ENCODE results near the gene SLC2A4RG.
"Not testable (repeated sequence)": the region's sequence is repeated elsewhere in the genome, so short reads cannot be mapped to it uniquely, and the experiment has no call there.

The SLC2A4RG gene

GRCh38 chr20:63772781-63773518, 33.4 kb downstream of the SLC2A4RG start:
- DNase-seq (ENCODE audit: extremely low spot score, insufficient read length, low read depth) (no peak), FAIRE-seq (no peak)

- FAIRE-seq: no peak
- no peak for DNase-seq (ENCODE audit: extremely low spot score, insufficient read length, low read depth)
Observed at GRCh38 chr20:63773571-63774241, 34.1 kb downstream of the SLC2A4RG start.

GRCh38 chr20:63774306-63774705, 34.7 kb downstream of the SLC2A4RG start:
- FAIRE-seq (no peak), DNase-seq (ENCODE audit: extremely low spot score, insufficient read length, low read depth) (no peak)

DNA sequence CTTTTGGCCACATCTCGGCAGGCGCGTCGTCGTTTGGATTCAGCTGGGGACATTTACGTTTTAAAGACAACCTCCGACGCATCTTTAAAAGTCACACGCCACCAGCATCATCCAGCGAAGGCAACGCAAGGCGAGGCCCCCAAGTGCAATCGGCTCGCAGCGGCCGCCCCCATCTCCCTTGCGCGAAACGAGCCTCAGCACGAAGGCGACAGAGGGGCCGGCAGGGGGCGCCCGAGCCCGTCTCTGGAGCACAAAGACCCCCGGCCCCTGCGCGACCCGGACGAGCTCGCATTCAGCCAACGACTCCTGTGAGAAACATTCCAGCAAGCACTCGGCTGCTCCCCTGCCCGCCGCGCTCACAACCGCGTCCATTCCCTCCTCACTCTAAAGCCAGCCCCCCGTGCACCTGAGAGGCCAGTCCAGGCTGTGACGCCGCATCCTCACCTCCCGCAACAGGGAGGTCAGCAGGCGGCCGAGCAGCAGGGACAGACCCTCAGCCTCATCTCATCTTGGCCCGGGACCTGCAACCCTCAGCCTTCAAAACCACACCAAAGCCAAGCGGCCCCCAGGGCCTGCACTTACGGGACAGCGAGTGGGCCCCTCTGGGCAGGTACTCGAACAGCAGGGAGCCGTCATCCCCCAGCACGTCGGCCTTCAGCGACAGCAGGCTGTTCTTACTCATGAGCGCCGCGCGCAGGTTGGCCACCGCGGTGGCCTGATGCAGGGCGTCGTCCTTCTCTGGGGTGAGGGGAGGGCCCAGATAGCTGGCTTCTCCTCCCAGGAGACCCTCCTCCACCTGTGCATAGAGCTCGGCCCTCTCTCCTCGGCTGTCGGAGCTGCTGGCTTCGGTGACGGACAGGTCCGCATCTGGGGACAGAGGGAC, 35.8 kb downstream of the SLC2A4RG start:
- FAIRE-seq (no peak), DNase-seq (ENCODE audit: extremely low spot score, insufficient read length, low read depth) (no peak)

- FAIRE-seq; DNase-seq (ENCODE audit: extremely low spot score, insufficient read length, low read depth): not testable (repeated sequence)
Observed at GRCh38 chr20:63776875-63777274, 37.3 kb downstream of the SLC2A4RG start.

DNA sequence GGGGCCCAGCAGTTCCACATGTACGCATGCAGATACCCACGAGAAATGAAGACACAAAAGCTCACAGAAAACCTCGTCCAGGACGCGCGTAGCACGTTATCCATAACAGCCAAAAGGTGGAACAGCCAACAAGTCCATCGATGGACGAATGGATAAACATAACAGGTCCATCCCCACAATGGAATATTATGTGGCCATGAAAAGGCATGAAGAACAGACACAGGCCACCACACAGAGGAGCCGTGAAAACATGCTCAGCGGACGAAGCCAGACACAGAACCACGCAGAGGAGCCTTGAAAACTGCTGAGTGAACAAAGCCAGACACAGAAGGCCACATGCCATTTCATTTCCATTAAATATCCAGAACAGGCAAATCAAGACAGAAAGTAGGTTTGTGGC, 38.0 kb downstream of the SLC2A4RG start:
- no peak for FAIRE-seq

GRCh38 chr20:63778034-63778752, 38.6 kb downstream of the SLC2A4RG start:
- DNase-seq (ENCODE audit: extremely low spot score, insufficient read length, low read depth): no peak
- FAIRE-seq: no peak

More for the DNA sequence above, 38.0 kb downstream of the SLC2A4RG start:
- no peak for DNase-seq (ENCODE audit: extremely low spot score, insufficient read length, low read depth)

- FAIRE-seq (no peak), DNase-seq (ENCODE audit: extremely low spot score, insufficient read length, low read depth) (no peak)
Observed at GRCh38 chr20:63778857-63779256, 39.3 kb downstream of the SLC2A4RG start.

DNA sequence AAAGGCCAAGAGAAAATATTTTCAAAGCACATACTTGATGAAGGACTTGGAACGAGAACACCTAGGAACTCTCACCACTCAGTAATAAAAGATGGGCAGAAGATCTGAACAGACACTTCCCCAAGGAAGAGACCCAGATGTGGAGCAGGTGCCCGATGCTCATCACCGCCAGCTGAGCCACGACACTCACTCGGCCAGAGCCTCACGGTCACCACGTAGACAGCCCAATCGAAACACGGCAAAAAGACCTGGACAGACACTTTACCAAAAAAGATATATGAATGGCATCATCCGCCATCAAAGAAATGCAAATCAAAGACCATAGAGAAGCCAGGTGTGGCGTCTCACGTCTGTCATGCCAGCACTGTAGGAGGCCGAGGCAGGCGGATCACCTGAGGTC, 41.6 kb downstream of the SLC2A4RG start:
- FAIRE-seq (no peak), DNase-seq (ENCODE audit: extremely low spot score, insufficient read length, low read depth) (no peak)

GRCh38 chr20:63782051-63782471, 42.5 kb downstream of the SLC2A4RG start:
- no peak for DNase-seq (ENCODE audit: extremely low spot score, insufficient read length, low read depth)
- no peak for FAIRE-seq

- FAIRE-seq: no peak
- no peak for DNase-seq (ENCODE audit: extremely low spot score, insufficient read length, low read depth)
Observed at GRCh38 chr20:63782521-63782971, 43.0 kb downstream of the SLC2A4RG start.

GRCh38 chr20:63783970-63784369, 44.4 kb downstream of the SLC2A4RG start:
- DNase-seq (ENCODE audit: extremely low spot score, insufficient read length, low read depth) (no peak), FAIRE-seq (no peak)

- DNase-seq (ENCODE audit: extremely low spot score, insufficient read length, low read depth): no peak
- no peak for FAIRE-seq
Observed at GRCh38 chr20:63785691-63786131, 46.1 kb downstream of the SLC2A4RG start.

DNA sequence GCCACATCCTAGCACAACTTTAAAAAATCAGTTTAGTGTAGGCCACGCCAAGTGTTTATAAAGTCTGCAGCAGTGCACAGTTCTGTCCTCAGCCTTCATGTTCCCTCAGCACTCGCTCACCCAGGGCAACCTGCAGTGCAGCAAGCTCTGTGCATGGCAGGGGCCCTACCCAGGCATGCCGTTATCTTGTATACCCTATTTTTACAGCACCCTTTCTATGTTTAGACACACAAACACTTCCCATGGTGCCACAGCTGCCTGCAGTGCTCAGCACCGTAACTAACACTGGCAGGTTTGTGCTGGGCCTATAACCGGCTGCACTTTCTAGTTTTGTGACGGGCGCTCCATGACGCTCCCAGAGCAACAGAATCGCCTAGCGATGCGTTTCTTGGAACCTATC, 47.7 kb downstream of the SLC2A4RG start:
- no peak for DNase-seq (ENCODE audit: extremely low spot score, insufficient read length, low read depth)
- no peak for FAIRE-seq

DNA sequence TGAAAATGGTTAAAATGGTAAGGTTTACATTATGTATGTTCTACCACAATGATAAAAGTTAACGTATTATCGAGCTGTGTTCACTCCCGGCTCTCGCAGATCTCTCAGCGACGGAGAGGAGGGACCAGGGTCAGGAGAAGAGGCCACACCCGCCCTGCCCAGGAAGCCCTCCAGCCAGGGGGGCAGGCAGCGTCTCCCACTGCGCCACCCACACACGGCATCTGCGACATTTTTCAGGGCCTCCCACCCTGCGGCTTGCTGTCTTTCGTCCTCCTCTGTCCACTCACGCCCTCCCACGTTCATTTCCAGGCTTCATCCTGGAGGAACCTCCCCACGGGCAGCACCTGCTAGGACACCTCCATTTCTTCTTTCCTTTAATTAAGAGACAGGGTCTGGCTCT, 48.2 kb downstream of the SLC2A4RG start:
- no peak for FAIRE-seq
- DNase-seq (ENCODE audit: extremely low spot score, insufficient read length, low read depth): no peak

- FAIRE-seq (no peak), DNase-seq (ENCODE audit: extremely low spot score, insufficient read length, low read depth) (no peak)
Observed at GRCh38 chr20:63789836-63790571, 50.4 kb downstream of the SLC2A4RG start.

DNA sequence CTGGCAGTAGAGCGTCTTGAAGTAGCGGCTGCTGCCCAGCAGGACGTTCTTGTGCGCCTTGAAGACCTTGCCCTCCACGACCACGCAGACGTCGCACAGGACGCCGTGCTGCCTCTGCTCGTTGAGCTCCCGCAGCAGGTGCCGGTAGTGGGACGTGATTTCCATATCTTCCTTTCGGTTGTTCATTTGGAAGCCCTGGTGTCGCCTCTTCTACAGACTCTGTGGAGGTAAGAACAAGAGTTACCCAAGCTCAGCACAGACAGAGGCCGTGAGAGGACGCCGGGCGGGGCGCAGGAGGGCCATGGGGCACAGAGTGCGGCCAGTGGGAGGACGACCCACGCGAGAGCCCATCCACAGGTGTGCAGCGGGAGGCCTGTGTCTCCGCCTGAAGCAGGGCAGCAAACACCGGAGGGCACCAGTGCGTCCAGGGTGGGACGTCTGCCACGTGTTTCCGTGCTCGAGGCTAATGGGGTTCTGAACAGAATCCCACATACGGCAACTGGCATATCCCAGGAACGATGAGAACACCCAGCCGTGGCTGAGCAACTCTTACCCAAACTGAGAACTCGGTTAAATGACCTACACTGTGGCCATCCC, 51.1 kb downstream of the SLC2A4RG start:
- FAIRE-seq (no peak), DNase-seq (ENCODE audit: extremely low spot score, insufficient read length, low read depth) (no peak)

GRCh38 chr20:63791497-63792156, 52.1 kb downstream of the SLC2A4RG start:
- FAIRE-seq: no peak
- DNase-seq (ENCODE audit: extremely low spot score, insufficient read length, low read depth): no peak

Measured in GM18507 (cell line).